Jurkat, Clone E6-1 (cell line): ENCODE measurements around the gene GUCY1A2. TPM values are rescaled to one million over a fixed set of nuclear protein-coding genes. Genes with fewer than 3 reads are reported as not detected.
"Not testable (repeated sequence)": the region's sequence is repeated elsewhere in the genome, so short reads cannot be mapped to it uniquely, and the experiment has no call there.

Source experiments
- DNase-seq: peaks from one replicate; pipeline ENCODE4 v3.0.0-alpha.2; 2011; ENCODE audit warnings: low read depth, low spot score
- H3K4me3 ChIP-seq: 2 replicates; pipeline ENCODE4 v1.5.1; 2011; ENCODE audit warnings: mild to moderate bottlenecking, low read length, control low read depth, moderate library complexity
- polyA plus RNA-seq: library from polyadenylated mRNA; unstranded; fragments of >200 nt; gene quantifications from one replicate; pipeline ENCODE4 v1.2.1, GENCODE V29; 2012; ENCODE audit warnings: missing spikeins; ENCODE audit not compliant: insufficient read length, insufficient read depth

Gene GUCY1A2, protein sequence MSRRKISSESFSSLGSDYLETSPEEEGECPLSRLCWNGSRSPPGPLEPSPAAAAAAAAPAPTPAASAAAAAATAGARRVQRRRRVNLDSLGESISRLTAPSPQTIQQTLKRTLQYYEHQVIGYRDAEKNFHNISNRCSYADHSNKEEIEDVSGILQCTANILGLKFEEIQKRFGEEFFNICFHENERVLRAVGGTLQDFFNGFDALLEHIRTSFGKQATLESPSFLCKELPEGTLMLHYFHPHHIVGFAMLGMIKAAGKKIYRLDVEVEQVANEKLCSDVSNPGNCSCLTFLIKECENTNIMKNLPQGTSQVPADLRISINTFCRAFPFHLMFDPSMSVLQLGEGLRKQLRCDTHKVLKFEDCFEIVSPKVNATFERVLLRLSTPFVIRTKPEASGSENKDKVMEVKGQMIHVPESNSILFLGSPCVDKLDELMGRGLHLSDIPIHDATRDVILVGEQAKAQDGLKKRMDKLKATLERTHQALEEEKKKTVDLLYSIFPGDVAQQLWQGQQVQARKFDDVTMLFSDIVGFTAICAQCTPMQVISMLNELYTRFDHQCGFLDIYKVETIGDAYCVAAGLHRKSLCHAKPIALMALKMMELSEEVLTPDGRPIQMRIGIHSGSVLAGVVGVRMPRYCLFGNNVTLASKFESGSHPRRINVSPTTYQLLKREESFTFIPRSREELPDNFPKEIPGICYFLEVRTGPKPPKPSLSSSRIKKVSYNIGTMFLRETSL
- 0.12 TPM for polyA plus RNA-seq

DNA sequence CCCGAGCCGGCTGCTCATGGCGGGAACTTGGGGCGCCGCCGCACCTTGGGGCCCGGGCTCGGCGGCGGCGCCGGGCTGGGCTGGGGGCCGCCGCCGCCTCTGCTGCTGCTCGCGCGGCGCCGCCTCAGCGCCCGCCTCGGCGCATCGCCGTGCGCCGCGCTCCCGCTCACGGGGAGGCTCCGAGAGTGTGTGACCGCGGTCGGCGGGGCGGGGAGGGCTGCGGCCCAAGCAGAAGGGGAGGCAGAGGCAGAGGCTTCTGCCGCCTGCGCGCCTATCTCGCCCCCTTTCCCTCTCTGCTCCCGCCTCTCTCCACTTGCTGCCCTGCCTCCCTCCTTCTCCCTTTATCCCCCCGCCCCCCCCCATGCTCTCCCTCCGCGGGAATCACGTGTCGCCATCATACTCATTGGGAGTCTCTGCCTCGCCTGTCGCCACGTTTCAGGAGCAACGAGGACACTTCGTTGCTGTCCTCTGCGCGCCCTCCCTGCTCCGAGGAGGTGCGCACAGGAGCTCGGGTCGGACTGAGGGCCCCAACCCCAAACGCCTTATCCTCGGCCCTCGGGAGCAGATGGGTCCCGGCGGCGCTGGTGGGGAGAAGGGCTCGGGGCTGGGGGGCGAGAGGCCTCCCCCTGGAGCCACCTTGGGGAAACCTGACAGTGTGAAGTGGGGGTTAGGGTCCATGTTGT, at the start of gene GUCY1A2:
TSS of gene GUCY1A2 (minus strand) at position 258 of the 683 bp plus-strand sequence. CDS start 421 bp downstream, outside the sequence.
- H3K4me3 ChIP-seq: no peak within 1 kb of the TSS
- no peak for DNase-seq

DNA sequence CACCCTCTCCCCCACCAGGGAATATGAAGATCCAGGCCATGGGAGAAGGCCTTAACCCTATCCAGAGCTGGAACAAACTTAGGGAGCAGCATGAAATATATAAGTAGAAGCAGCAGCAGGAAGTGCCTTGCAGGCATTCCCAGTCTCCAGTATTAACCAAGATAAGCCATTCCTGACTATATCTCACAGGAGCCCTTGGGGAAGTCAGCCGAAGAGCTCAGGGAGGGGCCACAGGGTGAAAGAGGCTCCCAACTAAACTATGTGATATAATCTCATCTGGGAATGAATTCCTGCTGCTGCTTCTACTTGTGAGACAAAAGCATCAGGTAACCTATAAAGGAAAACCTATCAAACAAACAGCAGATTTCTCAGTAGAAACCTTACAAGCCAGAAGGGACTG, 36.1 kb upstream of the GUCY1A2 start:
- no peak for DNase-seq

DNA sequence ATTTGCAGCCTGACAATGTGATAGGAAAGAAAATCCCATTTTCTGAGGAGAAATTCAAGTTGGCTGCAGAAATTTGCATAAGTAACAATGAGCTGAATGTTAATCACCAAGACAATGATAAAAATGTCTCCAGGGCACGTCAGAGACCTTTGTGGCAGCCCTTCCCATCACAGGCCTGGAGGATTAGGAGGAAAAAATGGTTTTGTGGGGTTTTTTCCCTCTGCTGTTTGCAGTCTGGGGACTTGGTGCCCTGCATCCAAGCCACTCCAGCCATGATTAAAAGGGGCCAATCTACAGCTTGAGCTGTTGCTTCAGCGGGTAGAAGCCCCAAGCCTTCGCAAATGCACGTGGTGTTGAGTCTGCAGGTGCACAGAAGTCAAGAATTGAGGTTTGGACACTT, 33.1 kb upstream of the GUCY1A2 start:
- H3K4me3 ChIP-seq, DNase-seq: not testable (repeated sequence)

More for the DNA sequence above, 36.1 kb upstream of the GUCY1A2 start:
- H3K4me3 ChIP-seq: no peak overlapping the region

- DNase-seq, H3K4me3 ChIP-seq: not testable (repeated sequence)
Measured at GRCh38 chr11:107050899-107051298, 32.6 kb upstream of the GUCY1A2 start.

DNA sequence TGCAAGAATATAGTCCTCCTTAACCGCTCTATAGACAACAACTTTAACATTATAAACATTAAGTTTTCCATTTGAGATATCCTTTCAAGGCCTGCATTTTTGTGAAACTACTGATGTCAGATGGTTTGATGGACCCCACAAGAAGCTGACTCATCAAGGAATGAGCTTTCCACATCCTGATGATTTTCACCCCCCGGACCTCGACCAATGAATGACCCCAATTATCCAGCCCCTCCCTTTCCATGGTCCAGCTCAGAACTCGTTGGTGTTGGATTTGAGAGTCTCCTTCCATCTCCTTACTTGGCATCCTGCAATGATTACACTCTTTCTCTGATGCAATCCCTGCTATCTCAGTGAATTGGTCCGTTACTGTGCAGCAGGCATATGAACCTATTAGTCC, 31.8 kb upstream of the GUCY1A2 start:
- DNase-seq: no peak
- H3K4me3 ChIP-seq: no peak overlapping the region

- no peak overlapping the region for H3K4me3 ChIP-seq
- no peak for DNase-seq
Measured at GRCh38 chr11:107044503-107044902, 26.2 kb upstream of the GUCY1A2 start.

DNA sequence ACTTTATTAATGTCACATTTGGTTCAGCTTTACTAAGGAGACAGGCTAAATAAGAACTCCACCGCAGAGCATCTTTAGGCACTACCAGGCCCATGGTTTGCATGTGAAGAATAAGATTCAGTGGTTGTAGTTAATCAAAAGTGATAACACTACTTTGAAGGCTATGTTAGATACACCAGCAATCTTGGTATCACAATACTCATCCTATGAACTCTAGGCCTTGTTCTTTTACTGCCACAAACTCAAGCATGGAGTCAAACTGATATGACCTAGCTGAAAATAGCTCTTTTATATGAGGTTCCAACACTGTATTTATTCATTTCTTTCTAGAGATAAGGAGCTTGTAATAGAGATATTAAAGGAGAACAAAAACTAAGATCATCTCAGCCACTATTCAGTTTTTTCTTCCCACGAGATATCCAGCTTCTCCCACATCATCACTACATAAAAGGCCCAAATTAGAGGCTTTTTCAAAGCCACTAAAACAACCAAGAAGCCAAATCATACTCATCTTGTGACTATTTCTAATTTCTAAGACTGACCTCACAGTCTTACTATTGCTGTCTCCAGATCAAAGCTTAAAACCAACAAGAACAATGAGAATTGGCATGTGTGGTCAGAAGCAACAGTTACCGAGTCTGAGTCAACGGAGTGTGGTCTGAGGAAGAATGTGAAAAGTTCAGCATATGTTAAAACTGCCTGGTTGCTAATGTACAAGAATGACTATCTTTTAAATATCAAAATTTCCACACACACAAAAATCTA, 25.1 kb upstream of the GUCY1A2 start:
- no peak overlapping the region for H3K4me3 ChIP-seq
- no peak for DNase-seq

DNA sequence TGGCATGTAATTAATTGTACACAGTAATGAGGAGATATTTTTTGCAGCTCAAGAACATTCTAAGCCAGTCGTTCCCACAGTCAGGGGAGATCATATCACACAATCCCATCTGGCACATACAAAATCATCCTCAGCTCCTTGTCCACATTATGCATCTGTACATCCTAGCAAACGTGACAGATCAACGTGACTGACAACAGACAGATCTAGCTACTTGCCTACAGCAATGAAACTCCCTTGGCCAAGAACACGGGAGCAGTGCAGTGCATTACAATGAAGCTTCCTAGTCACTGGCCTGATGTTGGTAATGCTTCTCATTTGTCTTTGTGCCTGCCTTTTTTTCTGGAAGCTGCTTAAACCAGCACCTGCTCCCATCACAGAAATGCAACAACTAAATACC, 24.5 kb upstream of the GUCY1A2 start:
- DNase-seq: no peak
- H3K4me3 ChIP-seq: no peak overlapping the region

DNA sequence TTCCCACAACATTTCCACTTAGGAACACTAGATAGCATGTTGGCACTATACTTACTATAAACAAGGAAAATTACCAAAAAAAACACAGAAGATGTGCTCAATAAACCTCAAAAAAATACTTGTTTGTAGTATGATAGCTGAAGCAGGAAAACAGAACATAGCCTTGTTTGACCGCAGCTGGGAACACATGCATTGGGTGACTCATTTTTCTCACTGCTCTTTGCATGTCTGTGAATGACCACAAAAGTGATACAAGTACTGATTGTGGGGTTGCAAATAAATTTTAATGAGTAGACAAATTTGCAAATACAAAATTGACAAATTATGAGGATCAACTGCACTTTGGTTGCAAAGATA, 22.8 kb upstream of the GUCY1A2 start:
- no peak for DNase-seq
- H3K4me3 ChIP-seq: no peak overlapping the region

GRCh38 chr11:107040433-107041087, 22.3 kb upstream of the GUCY1A2 start:
- H3K4me3 ChIP-seq: no peak overlapping the region
- no peak for DNase-seq

DNA sequence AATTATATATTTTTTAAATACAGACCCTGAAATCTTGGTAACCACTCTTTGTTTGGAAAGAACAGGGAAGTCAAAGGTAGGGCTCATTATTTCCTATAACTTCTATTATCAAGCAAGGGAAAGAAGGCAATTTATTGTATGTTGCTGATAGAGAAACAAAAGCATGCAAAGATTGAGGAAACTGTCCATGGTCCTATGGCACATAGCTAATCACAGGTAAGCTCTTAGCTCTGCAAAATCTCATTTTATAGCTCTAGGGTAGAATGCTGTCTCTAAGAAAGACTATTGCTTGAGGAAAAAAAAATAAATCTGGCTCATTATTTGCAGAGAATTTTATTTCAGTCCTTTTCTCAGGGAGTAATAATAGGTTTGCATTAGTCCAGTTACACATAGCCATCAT, 7.4 kb upstream of the GUCY1A2 start:
- no peak overlapping the region for H3K4me3 ChIP-seq
- DNase-seq: no peak

- H3K4me3 ChIP-seq: no peak overlapping the region
- DNase-seq: no peak
Measured at GRCh38 chr11:107020594-107020993, 2.3 kb upstream of the GUCY1A2 start.

GRCh38 chr11:107018902-107019493, 722 bp upstream of the GUCY1A2 start:
- no peak overlapping the region for H3K4me3 ChIP-seq
- no peak for DNase-seq

GRCh38 chr11:107017433-107018218, 650 bp downstream of the GUCY1A2 start:
- no peak for DNase-seq
- H3K4me3 ChIP-seq: no peak overlapping the region

GRCh38 chr11:107017104-107017432, 1.2 kb downstream of the GUCY1A2 start:
- no peak overlapping the region for H3K4me3 ChIP-seq
- DNase-seq: no peak

GRCh38 chr11:107014871-107015270, 3.4 kb downstream of the GUCY1A2 start:
- DNase-seq: no peak

GRCh38 chr11:107011977-107012376, 6.3 kb downstream of the GUCY1A2 start:
- DNase-seq: no peak
- H3K4me3 ChIP-seq: no peak overlapping the region

More at GRCh38 chr11:107014871-107015270, 3.4 kb downstream of the GUCY1A2 start:
- H3K4me3 ChIP-seq: no peak overlapping the region

DNA sequence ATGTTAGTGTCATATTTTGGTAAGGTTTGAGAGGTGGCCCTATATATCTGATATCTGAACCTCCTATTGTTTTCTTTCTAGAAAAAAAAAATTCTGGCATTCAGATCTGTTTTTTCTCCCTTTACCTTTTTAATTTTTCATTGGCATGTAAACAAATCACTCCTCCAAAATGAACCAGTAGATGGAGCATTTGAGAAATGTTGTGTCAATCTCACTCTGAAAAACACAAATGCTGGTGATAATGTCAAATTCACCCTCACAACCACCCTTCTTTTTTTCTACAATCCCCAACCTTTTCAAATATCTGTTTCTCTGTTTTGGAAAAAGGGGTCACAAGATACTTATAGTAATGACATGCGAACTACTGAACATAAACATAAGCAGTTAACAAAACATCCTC, 9.1 kb downstream of the GUCY1A2 start:
- no peak overlapping the region for H3K4me3 ChIP-seq
- no peak for DNase-seq
